Transverse colon (tissue), 4 donors: ENCODE data around the gene OLR1. TPM values are rescaled to one million over a fixed set of nuclear protein-coding genes. Genes with fewer than 3 reads are reported as not detected.

Experiments used
- DNase-seq: peaks from one replicate; pipeline ENCODE4 v3.0.0-alpha.2; 2019
- H3K27ac ChIP-seq, 4 donors: fragments of 200-600 bp; sonication (generic); 2 replicates each; pipeline ENCODE4 v1.5.1; 2016 to 2018; ENCODE audit warnings: inconsistent platforms in 4 of 4
- H3K27me3 ChIP-seq: fragments of 200-600 bp; sonication (generic); 2 replicates; pipeline ENCODE4 v1.5.1; 2017; ENCODE audit warnings: inconsistent platforms
- H3K36me3 ChIP-seq, 4 donors: fragments of 200-600 bp; sonication (generic); 2 replicates each; pipeline ENCODE4 v1.5.1; 2017 to 2019; ENCODE audit warnings: inconsistent platforms in 4 of 4
- H3K4me1 ChIP-seq, 4 donors: fragments of 200-600 bp; sonication (generic); 2 replicates each; pipeline ENCODE4 v1.5.1; 2017 to 2020; ENCODE audit warnings: inconsistent platforms in 4 of 4
- H3K4me3 ChIP-seq, 4 donors: fragments of 200-600 bp; sonication (generic); 1 replicate in 1 of 4; 2 replicates in 3 of 4; pipeline versions ENCODE4 v1.5.1 to v1.6.1; 2017 to 2019; ENCODE audit warnings: inconsistent platforms in 4 of 4
- H3K9me3 ChIP-seq, 2 donors: fragments of 200-600 bp; sonication (generic); 2 replicates each; pipeline ENCODE4 v1.5.1; 2017 to 2019; ENCODE audit warnings: inconsistent platforms in 2 of 2
- EP300 ChIP-seq: sonication (generic); formaldehyde crosslinking; IDR thresholded peaks from one replicate; pipeline ENCODE4 v1.6.1; 2017; ENCODE audit warnings: antibody characterized with exemption, low read depth
- POLR2A ChIP-seq: fragments of 450-650 bp; IDR thresholded peaks from one replicate; pipeline ENCODE4 v1.6.1; 2016; ENCODE audit warnings: antibody characterized with exemption, mild to moderate bottlenecking, moderate library complexity
- POLR2AphosphoS5 ChIP-seq, 3 donors: sonication (generic); formaldehyde crosslinking; IDR thresholded peaks; one replicate each; pipeline ENCODE4 v1.6.1; 2016; ENCODE audit warnings: antibody characterized with exemption in 3 of 3
- WGBS, 2 donors: methylation state at CpG; one replicate each; pipeline ENCODE4 v1.1.5; 2018; ENCODE audit warnings: low coverage in 1 of 2; 5-methylcytosine and 5-hydroxymethylcytosine counted together
- in situ Hi-C, 4 donors: fragments of 200-750 bp; cut with MboI; loops; one replicate each; pipeline versions ENCODE4 v1.15.0 to v1.15.1; 2017; ENCODE audit warnings: low sequenced_read_pairs in 3 of 4, low pct_ligation_motif_present in 1 of 4, low pct_unique_long_range_greater_than_20kb in 1 of 4
- intact Hi-C: fragments of 100-400 bp; cut with DNase I; formaldehyde crosslinking; loops from one replicate; pipeline ENCODE4 v1.15.1; 2023; ENCODE audit warnings: low total_unique reads
- total RNA-seq, 4 donors: library from RNA; depleted of rRNA; stranded (reverse); fragments of >200 nt; gene quantifications; one replicate each; pipeline ENCODE4 v1.1.0, GENCODE V29; 2016
- TF ChIP-seq, protein P1 (sequence below), 5 experiments: fragments of 200-600 bp in 3 of 5; fragments of 450-650 bp in 2 of 5; sonication (generic) in 3 of 5; IDR thresholded peaks; 1 replicate in 2 of 5; 2 replicates in 3 of 5; pipeline ENCODE4 v1.5.1; 2016 to 2017; ENCODE audit warnings: antibody characterized with exemption in 5 of 5, inconsistent platforms in 3 of 5, mild to moderate bottlenecking in 2 of 5, moderate library complexity in 1 of 5

The OLR1 gene
- total RNA-seq, 4 donors from 2014 or later = 0.96 TPM; not detected in 3

DNA sequence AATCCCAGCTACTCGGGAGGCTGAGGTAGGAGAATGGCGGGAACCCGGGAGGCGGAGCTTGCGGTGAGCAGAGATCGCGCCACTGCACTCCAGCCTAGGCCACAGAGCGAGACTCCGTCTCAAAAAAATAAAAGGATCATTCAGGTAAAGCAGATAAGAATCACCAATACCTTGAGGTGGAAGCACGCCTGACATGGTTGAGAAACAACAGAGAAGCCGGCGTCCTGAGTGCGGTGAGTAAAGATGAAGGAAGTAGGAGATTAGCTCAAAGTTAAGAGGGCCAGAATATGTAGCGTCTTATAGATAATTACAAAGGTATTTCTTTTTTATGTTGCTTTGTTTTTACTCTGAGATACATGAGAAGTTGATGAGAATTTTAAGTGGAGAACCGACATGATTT is 56.6 kb downstream of the OLR1 start:
- 88 to 91% methylated on average over 14 to 15 of the region's 15 CpGs for WGBS, 2 donors
- Histone ChIP-seq H3K9me3 (no peaks in the 10 kb centered on the region), H3K4me3 (no peak overlapping the region), H3K27ac (no peak overlapping the region), H3K27me3 (no peaks in the 10 kb centered on the region), H3K4me1 (no peaks in the 10 kb centered on the region), H3K36me3 (no peaks in the 10 kb centered on the region)
- DNase-seq = no peak
- intact Hi-C loops (no loop called here), in situ Hi-C loops (no loop called here)
- TF ChIP-seq, protein P1, sequence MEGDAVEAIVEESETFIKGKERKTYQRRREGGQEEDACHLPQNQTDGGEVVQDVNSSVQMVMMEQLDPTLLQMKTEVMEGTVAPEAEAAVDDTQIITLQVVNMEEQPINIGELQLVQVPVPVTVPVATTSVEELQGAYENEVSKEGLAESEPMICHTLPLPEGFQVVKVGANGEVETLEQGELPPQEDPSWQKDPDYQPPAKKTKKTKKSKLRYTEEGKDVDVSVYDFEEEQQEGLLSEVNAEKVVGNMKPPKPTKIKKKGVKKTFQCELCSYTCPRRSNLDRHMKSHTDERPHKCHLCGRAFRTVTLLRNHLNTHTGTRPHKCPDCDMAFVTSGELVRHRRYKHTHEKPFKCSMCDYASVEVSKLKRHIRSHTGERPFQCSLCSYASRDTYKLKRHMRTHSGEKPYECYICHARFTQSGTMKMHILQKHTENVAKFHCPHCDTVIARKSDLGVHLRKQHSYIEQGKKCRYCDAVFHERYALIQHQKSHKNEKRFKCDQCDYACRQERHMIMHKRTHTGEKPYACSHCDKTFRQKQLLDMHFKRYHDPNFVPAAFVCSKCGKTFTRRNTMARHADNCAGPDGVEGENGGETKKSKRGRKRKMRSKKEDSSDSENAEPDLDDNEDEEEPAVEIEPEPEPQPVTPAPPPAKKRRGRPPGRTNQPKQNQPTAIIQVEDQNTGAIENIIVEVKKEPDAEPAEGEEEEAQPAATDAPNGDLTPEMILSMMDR (IDR thresholded peaks at IDR 0.05) = no peak
- TF ChIP-seq POLR2A (no peak), POLR2AphosphoS5 (IDR thresholded peaks at IDR 0.05) (no peak), EP300 (no peak)

DNA sequence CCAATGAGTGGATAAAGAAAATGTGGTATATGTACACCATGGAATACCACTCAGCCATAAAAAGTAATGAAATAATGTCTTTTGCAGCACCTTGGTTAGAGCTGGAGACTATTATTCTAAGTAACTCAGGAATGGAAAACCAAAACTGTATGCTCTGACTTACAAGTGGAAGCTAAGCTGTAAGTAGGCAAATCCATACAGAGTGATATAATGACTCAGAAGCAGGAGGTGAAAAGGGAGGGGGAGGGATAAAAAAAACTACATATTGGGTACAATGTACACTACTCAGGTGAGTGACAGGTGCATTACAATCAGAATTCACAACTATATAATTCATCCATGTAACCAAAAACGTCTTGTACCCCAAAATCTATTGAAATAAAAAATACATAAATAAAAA is 58.0 kb downstream of the OLR1 start:
- in situ Hi-C loops (no loop called here), intact Hi-C loops (no loop called here)
- Histone ChIP-seq H3K9me3 (no peaks in the 10 kb centered on the region), H3K36me3 (no peaks in the 10 kb centered on the region), H3K27me3 (no peaks in the 10 kb centered on the region), H3K27ac (no peak overlapping the region), H3K4me3 (no peak overlapping the region), H3K4me1 (no peaks in the 10 kb centered on the region)
- WGBS, 2 donors = 30 to 39% methylated on average over 1 of the region's 1 CpG
- no peak for DNase-seq
- TF ChIP-seq POLR2AphosphoS5 (IDR thresholded peaks at IDR 0.05) (no peak), EP300 (no peak), POLR2A (no peak)
- TF ChIP-seq, protein P1 (IDR thresholded peaks at IDR 0.05) = no peak

DNA sequence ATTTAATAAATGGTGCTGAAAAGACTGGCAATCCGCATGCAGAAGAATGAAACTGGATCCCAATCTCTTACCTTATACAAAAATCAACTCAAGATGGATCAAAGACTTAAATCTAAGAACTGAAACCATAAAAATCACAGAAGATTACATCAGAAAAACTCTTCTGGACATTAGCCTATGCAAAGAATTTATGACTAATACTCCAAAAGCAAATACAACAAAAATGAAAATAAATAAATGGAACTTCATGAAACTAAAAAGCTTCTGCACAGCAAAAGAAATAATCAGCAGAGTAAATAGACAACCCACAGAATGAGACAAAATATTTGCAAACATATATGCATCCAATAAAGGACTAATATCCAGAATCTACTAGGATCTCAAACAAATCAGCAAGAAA is 58.9 kb downstream of the OLR1 start:
- Histone ChIP-seq H3K4me3 (no peak overlapping the region), H3K36me3 (no peaks in the 10 kb centered on the region), H3K27ac (no peak overlapping the region), H3K27me3 (no peaks in the 10 kb centered on the region), H3K9me3 (no peaks in the 10 kb centered on the region), H3K4me1 (no peaks in the 10 kb centered on the region)
- TF ChIP-seq EP300 (no peak), POLR2AphosphoS5 (IDR thresholded peaks at IDR 0.05) (no peak), POLR2A (no peak)
- TF ChIP-seq, protein P1 (IDR thresholded peaks at IDR 0.05) = no peak
- 91 to 100% methylated on average over 1 of the region's 1 CpG for WGBS, 2 donors
- no peak for DNase-seq
- intact Hi-C loops (no loop called here), in situ Hi-C loops (no loop called here)

DNA sequence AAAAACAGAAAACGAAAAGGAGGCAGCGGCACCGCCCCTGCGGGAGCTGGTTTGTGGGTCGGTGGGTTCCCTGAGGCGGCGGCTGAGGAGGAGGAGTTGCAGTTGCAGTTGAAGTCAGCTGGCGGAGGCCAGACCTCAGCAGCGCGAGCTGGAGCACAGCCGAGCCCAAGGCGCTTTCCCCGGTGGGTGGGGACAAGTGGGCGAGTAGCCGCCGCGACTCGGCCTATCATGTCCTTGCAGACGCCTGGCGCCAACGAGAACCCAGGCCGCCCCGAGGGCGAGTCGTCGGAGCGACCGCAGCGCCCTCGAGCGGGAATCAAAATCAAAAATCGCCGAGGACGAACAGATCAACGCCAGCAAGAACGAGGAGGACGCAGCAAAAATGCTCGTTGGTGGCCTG is 60.5 kb downstream of the OLR1 start:
- in situ Hi-C loops = no loop called here
- TF ChIP-seq EP300 = no peak
- TF ChIP-seq, protein P1 (IDR thresholded peaks at IDR 0.05) = no peak
- no peak for TF ChIP-seq POLR2A
- no peak for TF ChIP-seq POLR2AphosphoS5 (IDR thresholded peaks at IDR 0.05)
- Histone ChIP-seq H3K27ac (no peak overlapping the region), H3K4me1 (no peaks in the 10 kb centered on the region), H3K4me3 (no peak overlapping the region), H3K36me3 (no peaks in the 10 kb centered on the region), H3K9me3 (no peaks in the 10 kb centered on the region), H3K27me3 (no peaks in the 10 kb centered on the region)
- 92% methylated on average over 37 of the region's 38 CpGs; no CpG with 5 or more reads in 1 of the 2 donors for WGBS, 2 donors
- intact Hi-C loops = no loop called here
- no peak for DNase-seq
